ENCODE results near the gene ENTPD3.

ENTPD3 gene, protein sequence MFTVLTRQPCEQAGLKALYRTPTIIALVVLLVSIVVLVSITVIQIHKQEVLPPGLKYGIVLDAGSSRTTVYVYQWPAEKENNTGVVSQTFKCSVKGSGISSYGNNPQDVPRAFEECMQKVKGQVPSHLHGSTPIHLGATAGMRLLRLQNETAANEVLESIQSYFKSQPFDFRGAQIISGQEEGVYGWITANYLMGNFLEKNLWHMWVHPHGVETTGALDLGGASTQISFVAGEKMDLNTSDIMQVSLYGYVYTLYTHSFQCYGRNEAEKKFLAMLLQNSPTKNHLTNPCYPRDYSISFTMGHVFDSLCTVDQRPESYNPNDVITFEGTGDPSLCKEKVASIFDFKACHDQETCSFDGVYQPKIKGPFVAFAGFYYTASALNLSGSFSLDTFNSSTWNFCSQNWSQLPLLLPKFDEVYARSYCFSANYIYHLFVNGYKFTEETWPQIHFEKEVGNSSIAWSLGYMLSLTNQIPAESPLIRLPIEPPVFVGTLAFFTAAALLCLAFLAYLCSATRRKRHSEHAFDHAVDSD

DNA sequence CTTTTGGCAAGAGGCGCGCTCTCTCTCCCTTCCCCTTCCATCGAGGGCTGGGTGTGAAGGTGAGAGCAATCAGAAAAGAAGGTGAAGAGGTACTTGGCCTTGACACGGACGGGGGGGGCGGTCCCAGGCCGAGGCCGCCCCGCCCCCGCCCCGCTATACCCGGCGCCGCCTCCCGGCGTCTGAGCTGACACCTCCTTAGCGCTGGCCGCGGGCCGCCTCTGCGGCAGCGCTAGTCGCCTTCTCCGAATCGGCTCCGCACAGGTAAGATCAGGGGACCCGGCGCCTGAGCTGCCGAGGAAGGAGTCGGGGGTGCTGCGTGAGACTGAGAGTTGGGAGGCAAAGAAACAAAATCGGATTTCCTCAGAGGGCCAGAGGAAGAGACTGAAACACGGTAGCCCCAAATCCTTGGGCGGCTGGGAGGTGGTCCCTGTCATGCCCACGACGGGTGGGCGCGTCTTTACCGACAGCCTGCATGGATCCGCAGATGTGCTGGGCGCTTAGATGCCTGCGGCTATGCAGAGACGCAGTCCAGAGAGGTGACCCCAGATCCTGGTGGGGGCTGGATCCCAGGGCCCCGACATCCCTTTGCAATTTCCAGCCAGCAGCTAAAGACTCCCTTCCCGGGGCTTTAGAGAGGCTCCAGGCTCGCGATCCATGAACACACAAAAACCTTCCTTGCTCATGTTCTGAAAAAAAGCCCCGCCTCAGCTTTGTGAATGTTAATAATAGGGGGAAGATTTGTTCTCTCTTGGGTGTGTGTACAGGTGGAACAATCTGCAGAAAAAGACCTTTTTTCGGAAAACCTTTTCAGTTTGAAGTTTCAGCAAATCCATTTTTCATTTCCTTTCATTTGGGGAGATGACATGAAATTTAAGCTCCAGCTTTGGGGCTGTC, at the start of gene ENTPD3:
Gene ENTPD3, plus strand, starts transcription at position 184 of the 894 bp plus-strand sequence. CDS start 874 bp downstream, outside the sequence.
- H3K36me3 ChIP-seq, result no peaks in the 10 kb centered on the region
- H3K4me3 ChIP-seq (ENCODE audit: low read depth in 1 of 2, low read length in 1 of 2), result no peak within 1 kb of the TSS
- TF ChIP-seq, protein P1, sequence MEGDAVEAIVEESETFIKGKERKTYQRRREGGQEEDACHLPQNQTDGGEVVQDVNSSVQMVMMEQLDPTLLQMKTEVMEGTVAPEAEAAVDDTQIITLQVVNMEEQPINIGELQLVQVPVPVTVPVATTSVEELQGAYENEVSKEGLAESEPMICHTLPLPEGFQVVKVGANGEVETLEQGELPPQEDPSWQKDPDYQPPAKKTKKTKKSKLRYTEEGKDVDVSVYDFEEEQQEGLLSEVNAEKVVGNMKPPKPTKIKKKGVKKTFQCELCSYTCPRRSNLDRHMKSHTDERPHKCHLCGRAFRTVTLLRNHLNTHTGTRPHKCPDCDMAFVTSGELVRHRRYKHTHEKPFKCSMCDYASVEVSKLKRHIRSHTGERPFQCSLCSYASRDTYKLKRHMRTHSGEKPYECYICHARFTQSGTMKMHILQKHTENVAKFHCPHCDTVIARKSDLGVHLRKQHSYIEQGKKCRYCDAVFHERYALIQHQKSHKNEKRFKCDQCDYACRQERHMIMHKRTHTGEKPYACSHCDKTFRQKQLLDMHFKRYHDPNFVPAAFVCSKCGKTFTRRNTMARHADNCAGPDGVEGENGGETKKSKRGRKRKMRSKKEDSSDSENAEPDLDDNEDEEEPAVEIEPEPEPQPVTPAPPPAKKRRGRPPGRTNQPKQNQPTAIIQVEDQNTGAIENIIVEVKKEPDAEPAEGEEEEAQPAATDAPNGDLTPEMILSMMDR (IDR thresholded peaks at IDR 0.05), result no peak
- no peak within 1 kb of the TSS for H3K27ac ChIP-seq
- no peaks in the 10 kb centered on the region for H3K9me3 ChIP-seq
- H3K27me3 ChIP-seq, result peaks cover 54% of the 10 kb centered on the region
- H3K4me1 ChIP-seq (ENCODE audit: control insufficient read depth in 1 of 2, insufficient read depth in 1 of 2, low read depth in 1 of 2, low read length in 1 of 2), result no peaks in the 10 kb centered on the region

DNA sequence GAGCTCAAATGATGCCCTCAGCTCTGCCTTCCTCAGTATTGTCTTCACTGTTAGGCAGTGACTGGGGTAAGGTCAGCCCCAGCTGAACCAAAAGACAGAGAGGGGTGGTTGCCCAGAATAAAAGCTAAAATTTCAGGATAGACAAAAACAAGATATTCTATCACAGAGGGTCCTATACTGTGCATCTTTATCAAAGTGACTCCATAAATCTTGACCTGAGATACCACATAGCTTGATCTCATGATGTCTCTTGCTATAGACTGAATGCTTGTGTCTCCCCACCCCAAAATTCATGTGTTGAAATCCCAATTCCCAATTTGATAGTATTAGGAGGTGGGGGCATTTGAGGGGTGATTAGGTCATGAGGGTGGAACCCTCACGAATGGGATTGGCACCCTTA, 47.1 kb upstream of the ENTPD3 start:
- Histone ChIP-seq H3K27ac (no peak overlapping the region), H3K36me3 (no peaks in the 10 kb centered on the region), H3K9me3 (no peaks in the 10 kb centered on the region), H3K27me3 (peaks cover 6% of the 10 kb centered on the region), H3K4me3 (ENCODE audit: low read depth in 1 of 2, low read length in 1 of 2) (no peak overlapping the region), H3K4me1 (ENCODE audit: control insufficient read depth in 1 of 2, insufficient read depth in 1 of 2, low read depth in 1 of 2, low read length in 1 of 2) (no peaks in the 10 kb centered on the region)
- TF ChIP-seq, protein P1 (IDR thresholded peaks at IDR 0.05), result no peak

GRCh38 chr3:40340541-40341170, 46.3 kb upstream of the ENTPD3 start:
- Histone ChIP-seq H3K9me3 (no peaks in the 10 kb centered on the region), H3K27ac (no peak overlapping the region), H3K4me3 (ENCODE audit: low read depth in 1 of 2, low read length in 1 of 2) (no peak overlapping the region), H3K36me3 (no peaks in the 10 kb centered on the region), H3K27me3 (peaks cover 6% of the 10 kb centered on the region), H3K4me1 (ENCODE audit: control insufficient read depth in 1 of 2, insufficient read depth in 1 of 2, low read depth in 1 of 2, low read length in 1 of 2) (no peaks in the 10 kb centered on the region)
- TF ChIP-seq, protein P1 (IDR thresholded peaks at IDR 0.05), result no peak

DNA sequence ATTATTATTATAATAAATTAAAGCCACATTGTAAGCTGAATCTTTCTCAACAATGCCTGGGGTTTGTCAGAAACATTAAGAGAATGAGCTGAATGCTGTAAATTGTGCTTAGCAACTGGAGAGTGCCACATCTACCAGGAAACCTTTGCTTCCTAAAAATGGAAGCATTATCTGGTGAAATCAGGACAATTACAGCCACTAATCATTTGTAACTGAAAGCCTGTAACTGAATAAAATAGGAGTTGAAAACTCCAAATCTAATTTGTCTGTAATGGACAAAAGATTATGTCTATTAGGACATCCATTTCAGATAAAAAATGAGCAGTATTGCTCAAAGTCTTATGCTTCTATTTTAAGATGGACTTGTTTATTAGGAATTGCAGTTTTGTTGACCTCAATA, 45.3 kb upstream of the ENTPD3 start:
- TF ChIP-seq, protein P1 (IDR thresholded peaks at IDR 0.05), result no peak
- Histone ChIP-seq H3K36me3 (no peaks in the 10 kb centered on the region), H3K27me3 (peaks cover 6% of the 10 kb centered on the region), H3K4me1 (ENCODE audit: control insufficient read depth in 1 of 2, insufficient read depth in 1 of 2, low read depth in 1 of 2, low read length in 1 of 2) (no peaks in the 10 kb centered on the region), H3K27ac (no peak overlapping the region), H3K4me3 (ENCODE audit: low read depth in 1 of 2, low read length in 1 of 2) (no peak overlapping the region), H3K9me3 (no peaks in the 10 kb centered on the region)

DNA sequence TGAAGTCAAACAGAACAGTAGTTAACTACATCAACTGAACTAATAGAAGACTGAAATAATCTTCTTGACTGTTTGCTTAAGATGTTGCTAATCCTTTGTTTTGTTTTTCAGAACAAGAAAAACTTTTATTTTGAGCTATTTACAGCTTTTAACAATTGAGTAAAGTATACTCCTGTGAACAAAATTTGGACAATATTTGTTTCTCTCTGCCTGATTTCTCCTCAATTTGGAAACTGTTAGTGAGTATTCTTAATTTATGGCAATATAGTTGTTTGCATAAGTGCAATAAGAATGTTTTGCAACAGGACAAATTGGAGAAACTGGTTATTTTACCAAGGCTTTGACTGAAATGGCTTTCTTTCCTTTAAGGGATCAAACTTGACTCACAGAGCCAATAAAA, 36.5 kb upstream of the ENTPD3 start:
- Histone ChIP-seq H3K36me3 (no peaks in the 10 kb centered on the region), H3K9me3 (no peaks in the 10 kb centered on the region), H3K4me3 (ENCODE audit: low read depth in 1 of 2, low read length in 1 of 2) (no peak overlapping the region), H3K27me3 (no peaks in the 10 kb centered on the region), H3K27ac (no peak overlapping the region), H3K4me1 (ENCODE audit: control insufficient read depth in 1 of 2, insufficient read depth in 1 of 2, low read depth in 1 of 2, low read length in 1 of 2) (no peaks in the 10 kb centered on the region)
- TF ChIP-seq, protein P1 (IDR thresholded peaks at IDR 0.05), result no peak

Measured in neutrophil (primary cell).